Fibroblast of pulmonary artery (primary cell): ENCODE measurements around the gene KIF13A.
A peak's percentile ranks its signal among the peaks of the same experiment; 100 is the strongest.

Source experiments
- DNase-seq: peaks from one replicate; pipeline ENCODE4 v3.0.0-alpha.2; 2010; ENCODE audit warnings: low read depth
- H3K4me3 ChIP-seq: replicated peaks from 2 replicates; pipeline ENCODE4 v1.5.1; 2011; ENCODE audit warnings: low read depth, mild to moderate bottlenecking, control low read depth, low read length, moderate library complexity
- TF ChIP-seq, protein P1 (sequence below): IDR thresholded peaks from 2 replicates; pipeline ENCODE4 v1.5.1; 2011; ENCODE audit warnings: mild to moderate bottlenecking, control low read depth, low read length, inconsistent platforms; ENCODE audit errors: missing control alignments

Gene KIF13A

DNA sequence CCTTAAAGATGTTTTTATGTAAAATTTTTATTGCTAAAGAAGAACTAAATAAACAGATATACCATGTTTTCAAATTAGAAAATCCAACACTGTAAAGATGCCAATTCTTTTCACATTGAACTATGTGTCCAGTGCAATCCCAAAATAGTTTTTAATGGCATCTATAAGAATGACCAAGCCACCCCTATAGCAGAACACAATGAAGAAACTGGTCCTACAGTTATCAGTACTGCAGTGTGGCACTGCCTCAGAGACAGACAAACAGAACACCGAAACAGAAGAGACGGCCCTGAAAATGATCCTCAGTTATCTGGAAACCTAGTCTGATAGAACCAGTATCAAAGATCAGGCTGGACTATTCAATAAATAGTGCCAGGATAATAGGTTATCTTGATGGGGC is 41.9 kb downstream of the KIF13A start:
- TF ChIP-seq, protein P1, sequence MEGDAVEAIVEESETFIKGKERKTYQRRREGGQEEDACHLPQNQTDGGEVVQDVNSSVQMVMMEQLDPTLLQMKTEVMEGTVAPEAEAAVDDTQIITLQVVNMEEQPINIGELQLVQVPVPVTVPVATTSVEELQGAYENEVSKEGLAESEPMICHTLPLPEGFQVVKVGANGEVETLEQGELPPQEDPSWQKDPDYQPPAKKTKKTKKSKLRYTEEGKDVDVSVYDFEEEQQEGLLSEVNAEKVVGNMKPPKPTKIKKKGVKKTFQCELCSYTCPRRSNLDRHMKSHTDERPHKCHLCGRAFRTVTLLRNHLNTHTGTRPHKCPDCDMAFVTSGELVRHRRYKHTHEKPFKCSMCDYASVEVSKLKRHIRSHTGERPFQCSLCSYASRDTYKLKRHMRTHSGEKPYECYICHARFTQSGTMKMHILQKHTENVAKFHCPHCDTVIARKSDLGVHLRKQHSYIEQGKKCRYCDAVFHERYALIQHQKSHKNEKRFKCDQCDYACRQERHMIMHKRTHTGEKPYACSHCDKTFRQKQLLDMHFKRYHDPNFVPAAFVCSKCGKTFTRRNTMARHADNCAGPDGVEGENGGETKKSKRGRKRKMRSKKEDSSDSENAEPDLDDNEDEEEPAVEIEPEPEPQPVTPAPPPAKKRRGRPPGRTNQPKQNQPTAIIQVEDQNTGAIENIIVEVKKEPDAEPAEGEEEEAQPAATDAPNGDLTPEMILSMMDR = no peak
- H3K4me3 ChIP-seq = no peak overlapping the region
- no peak for DNase-seq

GRCh38 chr6:17945111-17945510 is 42.3 kb downstream of the KIF13A start:
- TF ChIP-seq, protein P1 = no peak
- DNase-seq = peak; percentile 40
- H3K4me3 ChIP-seq = no peak overlapping the region

DNA sequence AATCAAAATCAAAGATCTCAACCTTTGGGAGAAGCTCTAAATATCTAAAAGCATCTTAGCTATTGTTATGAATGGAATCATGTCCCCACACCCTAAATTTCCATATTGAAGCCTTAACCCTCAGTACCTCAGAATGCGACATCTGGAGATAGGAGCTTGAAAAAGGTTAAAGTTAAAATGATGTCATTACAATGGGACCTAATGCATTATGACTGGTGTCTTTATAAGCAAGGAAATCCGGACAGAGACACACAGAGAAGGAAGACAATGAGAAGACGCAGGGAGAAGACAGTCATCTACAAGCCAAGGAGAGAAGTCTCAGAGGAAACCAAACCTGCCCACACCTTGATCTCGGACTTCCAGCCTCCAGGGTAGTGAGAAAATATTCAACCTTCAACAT is 46.1 kb downstream of the KIF13A start:
- no peak for DNase-seq
- no peak overlapping the region for H3K4me3 ChIP-seq
- TF ChIP-seq, protein P1 = no peak

GRCh38 chr6:17940151-17940792 is 47.2 kb downstream of the KIF13A start:
- TF ChIP-seq, protein P1 = no peak
- no peak overlapping the region for H3K4me3 ChIP-seq
- DNase-seq = no peak

DNA sequence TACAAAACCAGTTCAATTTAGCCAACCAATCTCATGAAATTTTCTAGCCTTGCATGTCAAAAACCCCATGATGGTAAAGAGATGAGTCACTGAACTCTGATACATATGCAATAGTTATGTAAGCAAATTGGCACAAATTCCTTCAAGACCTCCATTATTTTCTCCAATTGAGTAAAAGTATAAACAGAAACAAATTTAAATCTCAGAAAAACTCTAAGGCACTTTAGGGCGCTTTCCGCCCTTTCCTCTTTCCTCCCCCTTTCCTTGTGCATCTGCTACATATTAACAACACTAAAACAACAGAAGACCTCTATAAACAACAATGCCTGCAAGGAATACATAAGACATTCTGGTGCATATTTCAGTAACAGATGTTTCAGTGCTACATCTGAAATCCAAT is 48.5 kb downstream of the KIF13A start:
- H3K4me3 ChIP-seq = no peak overlapping the region
- peak; percentile 56 for DNase-seq
- TF ChIP-seq, protein P1 = no peak

DNA sequence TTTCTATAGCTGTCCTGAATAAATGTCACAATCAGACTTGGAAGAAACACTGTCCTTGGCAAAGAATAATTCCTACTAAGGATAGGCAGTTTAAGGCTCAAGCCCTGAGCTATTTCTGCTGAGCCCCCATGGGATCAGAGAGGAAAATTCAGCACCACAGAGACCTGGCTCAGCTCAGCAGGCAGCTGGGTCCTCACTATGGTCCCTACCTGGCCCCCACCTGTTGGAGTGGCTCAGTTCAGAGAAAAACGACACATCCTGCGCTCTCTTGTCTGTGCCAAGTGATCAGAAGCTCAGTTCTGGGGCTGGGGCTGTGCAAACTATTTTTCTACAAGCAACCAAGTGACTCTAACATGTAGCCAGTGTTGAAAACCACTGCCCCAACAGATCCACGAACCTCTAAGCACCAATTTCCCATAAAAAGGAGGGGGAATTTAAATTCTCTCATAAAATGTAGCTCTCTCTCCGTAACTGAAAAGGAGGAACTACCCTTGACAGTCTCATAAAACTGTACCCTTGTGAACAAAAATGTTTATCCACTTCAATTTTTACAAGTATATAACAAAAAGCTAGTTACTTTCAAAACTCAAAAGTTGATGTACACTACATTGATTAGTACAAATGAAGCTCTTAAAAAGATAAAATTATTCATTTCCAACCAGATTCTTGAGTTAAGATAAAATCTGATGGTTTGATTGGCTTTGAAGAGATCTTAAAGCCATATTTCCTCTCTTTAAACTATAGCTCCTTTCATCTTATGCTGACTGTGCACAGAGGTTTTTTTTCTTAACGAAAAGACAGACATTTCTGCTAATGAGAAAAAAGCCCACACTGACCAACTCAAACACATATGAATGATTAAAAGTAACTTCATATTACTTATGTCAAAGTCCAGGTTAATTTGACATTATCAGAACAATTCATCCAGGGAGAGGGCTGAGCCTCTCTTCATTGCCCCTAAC is 52.0 kb downstream of the KIF13A start:
- no peak overlapping the region for H3K4me3 ChIP-seq
- TF ChIP-seq, protein P1 = no peak
- DNase-seq = no peak
